Testis (tissue), 2 donors: ENCODE measurements around the gene CDK15.

Source experiments
- POLR2A ChIP-seq: fragments of 450-650 bp; IDR thresholded peaks from one replicate; pipeline ENCODE4 v1.6.1; 2017; ENCODE audit warnings: antibody characterized with exemption, mild to moderate bottlenecking, moderate library complexity
- TF ChIP-seq, protein P1 (sequence below), 3 experiments: fragments of 450-650 bp in 2 of 3; fragments of 200-600 bp in 1 of 3; sonication (generic) in 1 of 3; IDR thresholded peaks; one replicate each; pipeline ENCODE4 v1.5.1; 2016 to 2019; ENCODE audit warnings: antibody characterized with exemption in 3 of 3, mild to moderate bottlenecking in 2 of 3, moderate library complexity in 1 of 3

DNA sequence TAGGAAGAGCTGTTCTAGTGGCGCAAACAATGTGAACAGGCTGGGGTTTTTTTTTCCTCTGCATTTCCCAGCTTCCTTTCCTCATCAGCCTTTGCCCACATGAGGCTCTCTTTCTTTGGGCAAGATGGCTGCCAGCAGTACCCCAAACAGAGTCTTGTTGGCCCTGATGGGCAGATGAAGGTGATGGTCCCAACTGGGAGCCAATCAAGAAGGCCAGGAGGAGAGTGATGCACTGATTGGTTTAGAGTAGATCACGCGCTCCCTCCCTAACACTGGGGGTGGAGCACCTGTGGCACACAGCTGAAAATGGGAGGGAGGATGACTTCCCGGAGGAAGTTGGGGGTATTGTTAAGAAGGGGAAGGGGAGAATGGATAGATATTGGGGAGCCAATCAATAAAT, 131.0 kb downstream of the CDK15 start:
- TF ChIP-seq, protein P1, sequence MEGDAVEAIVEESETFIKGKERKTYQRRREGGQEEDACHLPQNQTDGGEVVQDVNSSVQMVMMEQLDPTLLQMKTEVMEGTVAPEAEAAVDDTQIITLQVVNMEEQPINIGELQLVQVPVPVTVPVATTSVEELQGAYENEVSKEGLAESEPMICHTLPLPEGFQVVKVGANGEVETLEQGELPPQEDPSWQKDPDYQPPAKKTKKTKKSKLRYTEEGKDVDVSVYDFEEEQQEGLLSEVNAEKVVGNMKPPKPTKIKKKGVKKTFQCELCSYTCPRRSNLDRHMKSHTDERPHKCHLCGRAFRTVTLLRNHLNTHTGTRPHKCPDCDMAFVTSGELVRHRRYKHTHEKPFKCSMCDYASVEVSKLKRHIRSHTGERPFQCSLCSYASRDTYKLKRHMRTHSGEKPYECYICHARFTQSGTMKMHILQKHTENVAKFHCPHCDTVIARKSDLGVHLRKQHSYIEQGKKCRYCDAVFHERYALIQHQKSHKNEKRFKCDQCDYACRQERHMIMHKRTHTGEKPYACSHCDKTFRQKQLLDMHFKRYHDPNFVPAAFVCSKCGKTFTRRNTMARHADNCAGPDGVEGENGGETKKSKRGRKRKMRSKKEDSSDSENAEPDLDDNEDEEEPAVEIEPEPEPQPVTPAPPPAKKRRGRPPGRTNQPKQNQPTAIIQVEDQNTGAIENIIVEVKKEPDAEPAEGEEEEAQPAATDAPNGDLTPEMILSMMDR (IDR thresholded peaks at IDR 0.05), result no peak
- no peak for TF ChIP-seq POLR2A
